D721Med (cell line): ENCODE measurements around the gene SFR1.

Source experiments
- DNase-seq: peaks from one replicate; pipeline ENCODE4 v3.0.0; 2011; ENCODE audit warnings: low spot score; ENCODE audit not compliant: insufficient read length
- FAIRE-seq: peaks from 2 replicates; lab custom pipeline; 2011; peaks lifted over from hg19 to GRCh38; lab: Jason Lieb, UNC
- TF ChIP-seq, protein P1 (sequence below): IDR thresholded peaks from 2 replicates; pipeline ENCODE4 v1.5.1; 2012; ENCODE audit warnings: mild to moderate bottlenecking, control low read depth; ENCODE audit not compliant: insufficient read depth; ENCODE audit errors: missing control alignments

SFR1 gene

DNA sequence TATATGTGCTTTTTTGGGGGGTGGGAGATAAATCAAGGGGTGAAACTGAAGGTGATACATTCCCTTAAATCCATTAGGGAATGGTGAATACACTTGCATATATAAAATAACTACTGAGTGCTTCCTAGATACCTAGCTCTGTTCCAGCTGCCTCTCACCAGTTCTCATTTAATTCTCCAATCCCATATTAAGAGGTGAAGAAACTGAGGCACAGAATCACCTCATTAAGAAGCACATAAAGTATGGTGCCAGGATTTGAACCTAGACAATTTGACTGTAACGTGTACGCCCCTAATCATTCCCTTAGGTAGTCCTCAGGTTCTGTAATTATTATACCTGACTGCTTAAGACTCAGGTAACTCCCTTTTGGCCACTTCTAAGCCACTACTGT, 1.5 kb upstream of the SFR1 start:
- TF ChIP-seq, protein P1, sequence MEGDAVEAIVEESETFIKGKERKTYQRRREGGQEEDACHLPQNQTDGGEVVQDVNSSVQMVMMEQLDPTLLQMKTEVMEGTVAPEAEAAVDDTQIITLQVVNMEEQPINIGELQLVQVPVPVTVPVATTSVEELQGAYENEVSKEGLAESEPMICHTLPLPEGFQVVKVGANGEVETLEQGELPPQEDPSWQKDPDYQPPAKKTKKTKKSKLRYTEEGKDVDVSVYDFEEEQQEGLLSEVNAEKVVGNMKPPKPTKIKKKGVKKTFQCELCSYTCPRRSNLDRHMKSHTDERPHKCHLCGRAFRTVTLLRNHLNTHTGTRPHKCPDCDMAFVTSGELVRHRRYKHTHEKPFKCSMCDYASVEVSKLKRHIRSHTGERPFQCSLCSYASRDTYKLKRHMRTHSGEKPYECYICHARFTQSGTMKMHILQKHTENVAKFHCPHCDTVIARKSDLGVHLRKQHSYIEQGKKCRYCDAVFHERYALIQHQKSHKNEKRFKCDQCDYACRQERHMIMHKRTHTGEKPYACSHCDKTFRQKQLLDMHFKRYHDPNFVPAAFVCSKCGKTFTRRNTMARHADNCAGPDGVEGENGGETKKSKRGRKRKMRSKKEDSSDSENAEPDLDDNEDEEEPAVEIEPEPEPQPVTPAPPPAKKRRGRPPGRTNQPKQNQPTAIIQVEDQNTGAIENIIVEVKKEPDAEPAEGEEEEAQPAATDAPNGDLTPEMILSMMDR: no peak
- DNase-seq (no peak), FAIRE-seq (peak; percentile 6)

DNA sequence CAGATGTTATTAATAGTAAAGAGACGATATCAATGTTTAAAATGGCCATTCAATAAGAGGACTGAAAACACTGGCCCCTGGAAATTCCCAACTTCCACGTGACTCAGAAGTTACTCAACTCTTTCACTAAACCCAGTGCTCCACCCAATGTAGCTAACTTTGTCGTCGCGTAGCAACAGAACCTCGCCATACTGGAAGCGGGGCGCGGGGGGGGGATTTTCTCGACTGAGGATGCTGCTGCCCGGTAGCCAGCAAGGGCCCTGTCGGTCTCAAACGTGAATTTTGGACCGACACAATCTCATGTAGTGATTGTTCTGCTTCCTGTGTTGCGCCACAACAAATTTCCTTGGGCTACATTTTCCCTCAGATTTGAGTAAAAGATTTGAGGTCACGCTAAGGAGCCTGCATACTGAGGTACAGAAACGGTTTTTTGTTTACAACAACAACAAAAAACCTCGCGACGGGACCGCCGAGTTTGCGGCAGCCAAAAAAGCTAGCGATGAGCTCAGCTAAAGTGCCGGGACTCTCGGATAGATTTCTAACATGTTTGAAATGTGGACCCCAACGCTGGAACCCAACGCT, 977 bp upstream of the SFR1 start:
- DNase-seq (no peak), FAIRE-seq (no peak)
- TF ChIP-seq, protein P1: no peak

DNA sequence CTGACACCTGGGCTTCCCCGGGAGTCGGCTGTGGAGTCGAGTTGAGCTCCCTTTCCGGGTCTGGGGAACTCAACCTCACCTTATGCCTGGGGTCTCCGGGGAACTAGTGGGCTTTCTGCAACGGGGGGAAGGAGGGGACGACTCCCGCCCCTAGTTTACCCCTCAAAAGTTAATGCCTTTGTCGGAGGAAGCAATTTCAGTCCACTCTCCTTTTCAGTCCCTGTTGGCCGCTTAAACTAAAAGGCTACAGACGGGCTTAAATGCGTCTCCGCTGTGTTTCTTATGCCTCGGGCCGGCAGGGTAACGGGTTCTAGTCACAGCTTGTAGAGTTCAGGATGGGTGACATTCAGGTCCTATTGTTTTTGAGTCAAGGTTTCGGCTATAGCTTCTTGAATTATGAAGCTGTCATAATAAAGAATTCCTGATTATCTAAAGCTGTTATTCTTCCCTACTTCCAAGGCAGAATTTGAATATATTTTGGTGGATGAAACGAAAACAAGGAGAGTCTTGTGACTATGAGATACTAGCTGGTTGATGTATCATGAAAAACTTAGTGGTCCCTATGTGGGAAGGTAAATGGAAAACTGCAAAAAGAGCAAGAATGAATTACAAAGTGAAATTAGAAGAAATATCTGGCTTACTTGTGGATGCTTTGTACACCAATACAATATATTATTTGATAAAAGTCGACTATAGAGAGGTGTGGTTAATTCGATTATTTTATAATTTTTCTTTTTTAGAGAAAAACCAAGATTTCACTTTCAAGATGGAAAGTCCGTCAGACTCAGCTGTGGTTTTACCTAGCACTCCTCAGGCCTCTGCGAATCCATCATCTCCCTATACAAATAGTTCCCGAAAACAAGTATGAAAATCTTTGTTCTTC, 495 bp downstream of the SFR1 start:
- TF ChIP-seq, protein P1: no peak
- FAIRE-seq (no peak), DNase-seq (no peak)

DNA sequence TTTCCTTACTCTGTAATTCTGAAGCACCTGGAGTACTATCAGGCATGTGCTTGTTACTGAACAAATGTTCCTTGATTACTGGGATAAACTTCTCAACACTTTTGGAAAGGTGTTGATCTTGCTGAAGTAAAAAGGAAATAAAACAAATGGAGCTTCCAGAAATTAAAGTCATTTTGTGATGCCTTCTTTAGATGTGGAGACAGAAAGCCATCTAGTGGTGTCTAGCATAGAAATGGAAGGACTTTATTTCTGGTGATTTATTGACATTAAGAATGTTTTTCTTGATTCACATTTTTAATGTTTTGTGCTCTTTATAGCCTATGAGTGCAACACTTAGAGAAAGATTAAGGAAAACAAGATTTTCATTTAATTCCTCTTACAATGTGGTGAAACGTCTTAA, 1.4 kb downstream of the SFR1 start:
- DNase-seq (no peak), FAIRE-seq (peak; percentile 6)
- TF ChIP-seq, protein P1: peak; percentile 38

DNA sequence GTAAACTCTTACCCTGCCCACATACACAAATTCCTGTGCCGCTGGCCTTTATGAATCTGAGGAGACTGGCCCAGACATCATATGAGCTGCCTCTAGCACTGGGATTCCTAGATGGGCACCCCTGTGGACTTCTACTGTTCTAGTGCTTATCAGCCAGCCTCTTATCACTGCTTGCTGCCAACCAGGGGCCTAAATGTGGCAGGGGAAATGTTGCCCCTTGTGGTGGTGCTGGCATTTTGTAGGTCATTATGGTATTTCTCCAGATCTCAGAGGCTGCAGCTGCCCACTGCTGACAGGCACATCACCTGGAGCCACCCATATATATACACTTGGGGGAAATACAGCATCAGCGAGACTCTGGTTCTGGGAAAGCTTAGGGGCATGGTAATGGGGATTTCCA, 5.4 kb downstream of the SFR1 start:
- DNase-seq: no peak

DNA sequence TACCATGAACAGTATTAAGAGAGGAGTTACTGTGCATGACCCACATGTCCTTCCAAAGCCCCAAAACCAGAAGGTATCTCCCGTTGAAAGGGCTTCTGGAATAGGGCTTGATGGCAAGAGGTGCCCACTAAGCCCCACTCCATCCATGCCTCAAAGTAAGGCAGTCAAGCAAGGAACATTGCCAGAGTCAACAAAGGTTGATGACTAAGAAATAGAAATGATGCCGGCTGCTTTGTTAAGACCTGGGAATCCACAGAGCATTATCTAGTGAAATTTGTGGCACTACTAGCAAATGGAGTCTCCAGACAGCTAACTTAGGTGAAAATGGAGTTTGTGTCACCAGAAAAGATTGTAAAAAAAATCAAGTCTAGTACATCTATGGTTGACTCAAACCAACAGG, 6.2 kb downstream of the SFR1 start:
- DNase-seq: no peak
- TF ChIP-seq, protein P1: no peak
- no peak for FAIRE-seq

More for the DNA sequence above, 5.4 kb downstream of the SFR1 start:
- TF ChIP-seq, protein P1: peak; percentile 35
- no peak for FAIRE-seq

DNA sequence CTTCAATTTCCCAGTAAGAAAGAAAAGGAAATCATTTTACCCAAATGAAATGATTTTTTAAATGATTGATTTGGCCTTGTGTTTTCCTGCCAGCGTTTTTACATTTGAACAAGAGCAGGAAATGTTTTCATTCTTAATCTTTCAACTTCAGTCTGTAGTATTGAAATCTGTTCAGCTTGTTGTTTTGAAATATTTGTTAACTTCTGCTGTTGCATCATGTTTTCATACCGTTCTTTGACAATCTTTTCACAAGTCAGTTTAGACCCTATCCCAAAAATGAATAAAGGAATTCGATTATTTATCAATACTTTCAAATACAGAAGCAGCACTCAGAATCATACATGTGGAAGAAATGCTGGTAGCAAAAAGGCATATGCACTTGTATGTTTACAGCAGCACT, 8.1 kb downstream of the SFR1 start:
- TF ChIP-seq, protein P1: no peak
- FAIRE-seq (no peak), DNase-seq (no peak)
